Measurements from ENCODE around the gene UNC5B.

The UNC5B gene

GRCh38 chr10:71239946-71240795, 27.8 kb downstream of the UNC5B start:
- DNase-seq (ENCODE audit: low spot score), result no peak

GRCh38 chr10:71241114-71241829, 28.9 kb downstream of the UNC5B start:
- no peak for DNase-seq (ENCODE audit: low spot score)

- no peak for DNase-seq (ENCODE audit: low spot score)
Observed at GRCh38 chr10:71241830-71242621, 29.7 kb downstream of the UNC5B start.

GRCh38 chr10:71242622-71243009, 30.2 kb downstream of the UNC5B start:
- DNase-seq (ENCODE audit: low spot score), result no peak

GRCh38 chr10:71243756-71244395, 31.5 kb downstream of the UNC5B start:
- no peak for DNase-seq (ENCODE audit: low spot score)

GRCh38 chr10:71244431-71245419, 32.4 kb downstream of the UNC5B start:
- no peak for DNase-seq (ENCODE audit: low spot score)

- no peak for DNase-seq (ENCODE audit: low spot score)
Observed at GRCh38 chr10:71245420-71246325, 33.3 kb downstream of the UNC5B start.

GRCh38 chr10:71246591-71247413, 34.4 kb downstream of the UNC5B start:
- no peak for DNase-seq (ENCODE audit: low spot score)

GRCh38 chr10:71247414-71247705, 35.0 kb downstream of the UNC5B start:
- DNase-seq (ENCODE audit: low spot score), result no peak

- DNase-seq (ENCODE audit: low spot score), result no peak
Observed at GRCh38 chr10:71247804-71248203, 35.4 kb downstream of the UNC5B start.

- no peak for DNase-seq (ENCODE audit: low spot score)
Observed at GRCh38 chr10:71248210-71248609, 35.8 kb downstream of the UNC5B start.

GRCh38 chr10:71249996-71250395, 37.6 kb downstream of the UNC5B start:
- no peak for DNase-seq (ENCODE audit: low spot score)

GRCh38 chr10:71250405-71250804, 38.0 kb downstream of the UNC5B start:
- no peak for DNase-seq (ENCODE audit: low spot score)

- DNase-seq (ENCODE audit: low spot score), result no peak
Observed at GRCh38 chr10:71250842-71251241, 38.5 kb downstream of the UNC5B start.

GRCh38 chr10:71251319-71251718, 38.9 kb downstream of the UNC5B start:
- DNase-seq (ENCODE audit: low spot score), result no peak

- DNase-seq (ENCODE audit: low spot score), result no peak
Observed at GRCh38 chr10:71252220-71252619, 39.9 kb downstream of the UNC5B start.

- no peak for DNase-seq (ENCODE audit: low spot score)
Observed at GRCh38 chr10:71253981-71254818, 41.8 kb downstream of the UNC5B start.
